GM23248 (cell line): ENCODE data around the gene PI4KB. TPM values are rescaled to one million over a fixed set of nuclear protein-coding genes. Genes with fewer than 3 reads are reported as not detected.

Experiments
- DNase-seq: peaks from one replicate; pipeline ENCODE4 v3.0.0-alpha.2; 2015
- H2AFZ ChIP-seq: fragments of 200-600 bp; sonication (generic); 2 replicates; pipeline ENCODE4 v1.6.1; 2016; ENCODE audit warnings: antibody characterized with exemption
- H3F3A ChIP-seq: fragments of 200-600 bp; sonication (generic); 2 replicates; pipeline ENCODE4 v1.6.1; 2016; ENCODE audit warnings: mild to moderate bottlenecking, antibody characterized with exemption, mixed run types; ENCODE audit not compliant: insufficient read depth
- H3K27ac ChIP-seq: fragments of 200-600 bp; sonication (generic); 2 replicates; pipeline ENCODE4 v1.5.1; 2016; ENCODE audit warnings: mild to moderate bottlenecking
- H3K27me3 ChIP-seq: fragments of 200-600 bp; sonication (generic); replicated peaks from 2 replicates; pipeline ENCODE4 v1.6.1; 2016; ENCODE audit warnings: mild to moderate bottlenecking; ENCODE audit not compliant: insufficient read depth
- H3K36me3 ChIP-seq: fragments of 200-600 bp; sonication (generic); 2 replicates; pipeline ENCODE4 v1.6.1; 2016; ENCODE audit warnings: low read depth, mild to moderate bottlenecking
- H3K4me1 ChIP-seq: fragments of 200-600 bp; sonication (generic); 2 replicates; pipeline ENCODE4 v1.6.1; 2016; ENCODE audit warnings: mild to moderate bottlenecking; ENCODE audit not compliant: insufficient read depth
- H3K4me2 ChIP-seq: fragments of 200-600 bp; sonication (generic); one replicate; pipeline ENCODE4 v1.6.1; 2016; ENCODE audit warnings: mild to moderate bottlenecking; ENCODE audit not compliant: unreplicated experiment
- H3K4me3 ChIP-seq: fragments of 200-600 bp; sonication (generic); 2 replicates; pipeline ENCODE4 v1.5.1; 2016; ENCODE audit warnings: mild to moderate bottlenecking
- H3K79me2 ChIP-seq: fragments of 200-600 bp; sonication (generic); 2 replicates; pipeline ENCODE4 v1.6.1; 2016; ENCODE audit warnings: mild to moderate bottlenecking; ENCODE audit not compliant: insufficient read depth
- H3K9ac ChIP-seq: fragments of 200-600 bp; sonication (generic); 2 replicates; pipeline ENCODE4 v1.6.1; 2016; ENCODE audit warnings: mild to moderate bottlenecking
- H3K9me2 ChIP-seq: fragments of 200-600 bp; sonication (generic); 2 replicates; pipeline ENCODE4 v1.6.1; 2016; ENCODE audit warnings: mixed run types, mild to moderate bottlenecking, moderate library complexity; ENCODE audit not compliant: insufficient read depth
- H3K9me3 ChIP-seq: fragments of 200-600 bp; sonication (generic); one replicate; pipeline ENCODE4 v1.6.1; 2017; ENCODE audit warnings: low read depth
- H4K20me1 ChIP-seq: fragments of 200-600 bp; sonication (generic); 2 replicates; pipeline ENCODE4 v1.6.0; 2016; ENCODE audit not compliant: insufficient read depth
- EZH2 ChIP-seq: fragments of 200-600 bp; sonication (generic); IDR thresholded peaks from 2 replicates; pipeline ENCODE4 v1.6.1; 2018; ENCODE audit warnings: antibody characterized with exemption, mild to moderate bottlenecking; ENCODE audit not compliant: insufficient read depth, poor library complexity, severe bottlenecking
- EZH2phosphoT487 ChIP-seq: fragments of 200-600 bp; sonication (generic); IDR thresholded peaks from 2 replicates; pipeline ENCODE4 v1.6.1; 2018; ENCODE audit warnings: antibody characterized with exemption, moderate library complexity, mild to moderate bottlenecking, low read depth; ENCODE audit not compliant: insufficient read depth
- WGBS, 2 experiments: methylation state at CpG; one replicate each; pipeline ENCODE4 v1.1.6; 2015 to 2017; ENCODE audit warnings: low lambda C conversion rate in 2 of 2, low coverage in 1 of 2; ENCODE audit errors: missing lambda C conversion rate in 2 of 2; 5-methylcytosine and 5-hydroxymethylcytosine counted together
- in situ Hi-C: fragments of 300-500 bp; cut with MboI; formaldehyde crosslinking; loops from 2 replicates; pipeline ENCODE4 v1.15.0; 2020
- polyA plus RNA-seq: library from polyadenylated mRNA; unstranded; fragments of >200 nt; fragmentation: Nextera tagmentation; extraction: Ambion mirVana; gene quantifications from 2 replicates; pipeline ENCODE4 v1.2.1, GENCODE V29; 2016
- total RNA-seq: library from RNA; depleted of rRNA; stranded (reverse); fragments of >200 nt; shearing (Covaris generic); gene quantifications from 2 replicates; pipeline ENCODE4 v1.2.3, GENCODE V29; 2014

PI4KB gene
- total and polyA plus RNA-seq, 2 experiments from 2014 or later: 47.5 to 51.7 TPM

GRCh38 chr1:151346769-151347522 is 19.7 kb upstream of the PI4KB start, which contains the start of gene RFX5:
TSS of gene RFX5 (minus strand) at chr1:151347252. CDS start at chr1:151346320, 932 bp downstream.
- H3K79me2 ChIP-seq: no peaks in the 10 kb centered on the region
- no peak for TF ChIP-seq EZH2
- no peak for TF ChIP-seq EZH2phosphoT487
- WGBS, 2 experiments: 1 to 2% methylated on average over 29 to 38 of the region's 38 CpGs
- H3K27me3 ChIP-seq: no peaks in the 10 kb centered on the region
- peak within 1 kb of the TSS; percentile 93 for H2AFZ ChIP-seq
- peak within 1 kb of the TSS; percentile 98 for H3K4me2 ChIP-seq
- peaks cover 1% of the 10 kb centered on the region; the same call in 1 of the 2 replicates for H3F3A ChIP-seq
- 0 out of 2 replicates have a peak, but pooled peaks cover 10% of the 10 kb centered on the region for H3K4me1 ChIP-seq
- H3K36me3 ChIP-seq: no peaks in the 10 kb centered on the region
- in situ Hi-C loops: no loop called here
- H3K9me2 ChIP-seq: no peaks in the 10 kb centered on the region
- peak within 1 kb of the TSS; percentile 88 for H3K9ac ChIP-seq
- peak within 1 kb of the TSS; percentile 70 for H3K27ac ChIP-seq
- no peaks in the 10 kb centered on the region for H4K20me1 ChIP-seq
- peak; percentile 98 for DNase-seq
- peak within 1 kb of the TSS; percentile 90 for H3K4me3 ChIP-seq
- H3K9me3 ChIP-seq: no peaks in the 10 kb centered on the region

GRCh38 chr1:151346082-151346768 is 19.0 kb upstream of the PI4KB start:
- no peaks in the 10 kb centered on the region for H3K79me2 ChIP-seq
- DNase-seq: no peak
- H4K20me1 ChIP-seq: no peaks in the 10 kb centered on the region
- no peaks in the 10 kb centered on the region for H3K9me3 ChIP-seq
- peaks cover 8% of the 10 kb centered on the region for H3F3A ChIP-seq
- H3K4me1 ChIP-seq: 0 out of 2 replicates have a peak, but pooled peaks cover 10% of the 10 kb centered on the region
- no peaks in the 10 kb centered on the region for H3K9me2 ChIP-seq
- H3K9ac ChIP-seq: peak overlapping the region; percentile 88
- H2AFZ ChIP-seq: peak overlapping the region; percentile 93
- TF ChIP-seq EZH2: no peak
- TF ChIP-seq EZH2phosphoT487: no peak
- whole genome bisulfite sequencing, 2 experiments: 35 to 40% methylated on average over 7 of the region's 7 CpGs
- H3K36me3 ChIP-seq: no peaks in the 10 kb centered on the region
- H3K27me3 ChIP-seq: no peaks in the 10 kb centered on the region
- in situ Hi-C loops: no loop called here
- peak overlapping the region; percentile 98 for H3K4me2 ChIP-seq
- H3K27ac ChIP-seq: peak overlapping the region; percentile 70; the same call in 1 of the 2 replicates
- H3K4me3 ChIP-seq: peak overlapping the region; percentile 90

- in situ Hi-C loops: no loop called here
- Histone ChIP-seq H3K27ac (no peak overlapping the region), H3K36me3 (no peaks in the 10 kb centered on the region), H3K9me3 (no peaks in the 10 kb centered on the region), H3F3A (peaks cover 12% of the 10 kb centered on the region), H3K4me1 (0 out of 2 replicates have a peak, but pooled peaks cover 10% of the 10 kb centered on the region), H3K4me3 (no peak overlapping the region), H4K20me1 (no peaks in the 10 kb centered on the region), H3K27me3 (no peaks in the 10 kb centered on the region), H3K9ac (no peak overlapping the region), H3K79me2 (no peaks in the 10 kb centered on the region), H3K9me2 (no peaks in the 10 kb centered on the region), H2AFZ (no peak overlapping the region), H3K4me2 (no peak overlapping the region)
- TF ChIP-seq EZH2: no peak
- no peak for TF ChIP-seq EZH2phosphoT487
- no peak for DNase-seq
- WGBS, 2 experiments: 76 to 85% methylated on average over 6 of the region's 6 CpGs
Measured at GRCh38 chr1:151344291-151344690, 17.1 kb upstream of the PI4KB start.

- in situ Hi-C loops: no loop called here
- Histone ChIP-seq H3K27ac (no peak overlapping the region), H3K9ac (no peak overlapping the region), H3K79me2 (no peaks in the 10 kb centered on the region), H3K4me3 (no peak overlapping the region), H3K9me2 (no peaks in the 10 kb centered on the region), H2AFZ (no peak overlapping the region), H3F3A (peaks cover 12% of the 10 kb centered on the region), H3K9me3 (no peaks in the 10 kb centered on the region), H3K36me3 (no peaks in the 10 kb centered on the region), H4K20me1 (no peaks in the 10 kb centered on the region), H3K27me3 (no peaks in the 10 kb centered on the region), H3K4me1 (0 out of 2 replicates have a peak, but pooled peaks cover 10% of the 10 kb centered on the region), H3K4me2 (no peak overlapping the region)
- TF ChIP-seq EZH2phosphoT487 (no peak), EZH2 (no peak)
- DNase-seq: no peak
- WGBS, 2 experiments: 76 to 79% methylated on average over 9 of the region's 9 CpGs
Measured at GRCh38 chr1:151343587-151343986, 16.4 kb upstream of the PI4KB start.
